HG03135 (cell line): ENCODE measurements around the gene EBF4.

Source experiments
- ATAC-seq: cut with Tn5 transposase; IDR thresholded peaks from one replicate; pipeline ENCODE4 v1.9.1; 2021; ENCODE audit warnings: mild to moderate bottlenecking, moderate library complexity; ENCODE audit not compliant: unreplicated experiment

Gene EBF4

GRCh38 chr20:2698912-2699311, 6.3 kb downstream of the EBF4 start:
- ATAC-seq: no peak

GRCh38 chr20:2699775-2700413, 7.3 kb downstream of the EBF4 start:
- no peak for ATAC-seq

- ATAC-seq: no peak
Measured at GRCh38 chr20:2700913-2701620, 8.5 kb downstream of the EBF4 start.

- no peak for ATAC-seq
Measured at GRCh38 chr20:2701671-2702081, 9.1 kb downstream of the EBF4 start.

GRCh38 chr20:2703716-2704475, 11.3 kb downstream of the EBF4 start:
- ATAC-seq: no peak

GRCh38 chr20:2705931-2706645, 13.5 kb downstream of the EBF4 start:
- ATAC-seq: no peak

GRCh38 chr20:2706688-2707352, 14.2 kb downstream of the EBF4 start:
- ATAC-seq: no peak

GRCh38 chr20:2707353-2708072, 14.9 kb downstream of the EBF4 start:
- no peak for ATAC-seq

GRCh38 chr20:2708073-2708415, 15.5 kb downstream of the EBF4 start:
- no peak for ATAC-seq

GRCh38 chr20:2708665-2709064, 16.1 kb downstream of the EBF4 start:
- ATAC-seq: no peak

- ATAC-seq: no peak
Measured at GRCh38 chr20:2709205-2709981, 16.8 kb downstream of the EBF4 start.

GRCh38 chr20:2713285-2713684, 20.7 kb downstream of the EBF4 start:
- ATAC-seq: no peak

GRCh38 chr20:2729251-2729713, 36.7 kb downstream of the EBF4 start:
- no peak for ATAC-seq

GRCh38 chr20:2729791-2730190, 37.2 kb downstream of the EBF4 start:
- ATAC-seq: no peak

GRCh38 chr20:2734899-2735298, 42.3 kb downstream of the EBF4 start:
- ATAC-seq: no peak

GRCh38 chr20:2736441-2736840, 43.9 kb downstream of the EBF4 start:
- ATAC-seq: no peak

GRCh38 chr20:2738331-2739041, 45.9 kb downstream of the EBF4 start:
- no peak for ATAC-seq

- ATAC-seq: no peak
Measured at GRCh38 chr20:2739042-2739398, 46.4 kb downstream of the EBF4 start.

- no peak for ATAC-seq
Measured at GRCh38 chr20:2740702-2741101, 48.1 kb downstream of the EBF4 start.
